Dedifferentiated amniotic fluid mesenchymal stem cell (primary cell): ENCODE data around the gene MMP17.
"Not testable (repeated sequence)": the region's sequence is repeated elsewhere in the genome, so short reads cannot be mapped to it uniquely, and the experiment has no call there.

Experiments used
- DNase-seq: peaks from one replicate; pipeline ENCODE4 v3.0.0-alpha.2; 2016; ENCODE audit errors: extremely low spot score

The MMP17 gene

GRCh38 chr12:131800594-131801135, 27.5 kb upstream of the MMP17 start:
- DNase-seq, result no peak

- no peak for DNase-seq
Observed at GRCh38 chr12:131801254-131801866, 26.8 kb upstream of the MMP17 start.

GRCh38 chr12:131803961-131804521, 24.2 kb upstream of the MMP17 start:
- no peak for DNase-seq

- no peak for DNase-seq
Observed at GRCh38 chr12:131805421-131805820, 22.8 kb upstream of the MMP17 start.

GRCh38 chr12:131806674-131807073, 21.5 kb upstream of the MMP17 start:
- no peak for DNase-seq

- DNase-seq, result no peak
Observed at GRCh38 chr12:131808744-131809371, 19.3 kb upstream of the MMP17 start.

GRCh38 chr12:131809476-131810254, 18.5 kb upstream of the MMP17 start:
- not testable (repeated sequence) for DNase-seq

- no peak for DNase-seq
Observed at GRCh38 chr12:131810726-131811125, 17.5 kb upstream of the MMP17 start.

- no peak for DNase-seq
Observed at GRCh38 chr12:131815131-131815530, 13.1 kb upstream of the MMP17 start.

- DNase-seq, result no peak
Observed at GRCh38 chr12:131816495-131816894, 11.7 kb upstream of the MMP17 start.

GRCh38 chr12:131817241-131817640, 11.0 kb upstream of the MMP17 start:
- DNase-seq, result no peak

- DNase-seq, result no peak
Observed at GRCh38 chr12:131818821-131819585, 9.2 kb upstream of the MMP17 start.

- DNase-seq, result no peak
Observed at GRCh38 chr12:131824450-131824849, 3.7 kb upstream of the MMP17 start.

- peak; percentile 86 for DNase-seq
Observed at GRCh38 chr12:131825146-131825892, 2.9 kb upstream of the MMP17 start.

- DNase-seq, result no peak
Observed at GRCh38 chr12:131826097-131826928, 1.9 kb upstream of the MMP17 start.

- DNase-seq, result no peak
Observed at GRCh38 chr12:131828671-131829355, 620 bp downstream of the MMP17 start.

- DNase-seq, result no peak
Observed at GRCh38 chr12:131829356-131829747, 1.2 kb downstream of the MMP17 start.

- DNase-seq, result no peak
Observed at GRCh38 chr12:131829791-131830334, 1.7 kb downstream of the MMP17 start.

- peak; percentile 69 for DNase-seq
Observed at GRCh38 chr12:131830335-131830913, 2.2 kb downstream of the MMP17 start.
